A673 (cell line): ENCODE measurements around the gene INAFM1. TPM values are rescaled to one million over a fixed set of nuclear protein-coding genes. Genes with fewer than 3 reads are reported as not detected.
"Not testable (repeated sequence)": the region's sequence is repeated elsewhere in the genome, so short reads cannot be mapped to it uniquely, and the experiment has no call there.

Source experiments
- BruUV-seq: library from RNA; stranded (reverse); fragments of 400-500 nt; replicated peaks from 2 replicates; lab custom pipeline; 2021; lab: Mats Ljungman, UMichigan
- CTCF ChIA-PET: fragments of 300-600 bp; sonication (Branson Sonifier 250); formaldehyde crosslinking; loops from one replicate; lab custom pipeline; 2022; ENCODE audit warnings: antibody characterized with exemption; lab: Charles Lee
- POLR2A ChIA-PET: fragments of 300-600 bp; sonication (Branson Sonifier 250); formaldehyde crosslinking; loops from one replicate; lab custom pipeline; 2022; ENCODE audit warnings: antibody characterized with exemption; ENCODE audit not compliant: low non-redundant PET; lab: Charles Lee
- DNase-seq: peaks from one replicate; pipeline ENCODE4 v3.0.0-alpha.2; 2015; ENCODE audit warnings: low spot score
- H3K27ac ChIP-seq: fragments of 200-600 bp; sonication (generic); 2 replicates; pipeline ENCODE4 v1.5.1; 2016; ENCODE audit warnings: mixed run types, low read depth, mild to moderate bottlenecking, mixed read lengths, antibody characterized with exemption, low read length; ENCODE audit not compliant: poor library complexity, severe bottlenecking
- H3K27me3 ChIP-seq: fragments of 200-600 bp; sonication (generic); replicated peaks from 2 replicates; pipeline ENCODE4 v1.6.1; 2017; ENCODE audit warnings: mixed run types, low read depth, mild to moderate bottlenecking, mixed read lengths, antibody characterized with exemption, low read length; ENCODE audit not compliant: insufficient read depth, poor library complexity
- H3K36me3 ChIP-seq: fragments of 200-600 bp; sonication (generic); 2 replicates; pipeline ENCODE4 v1.6.1; 2016; ENCODE audit warnings: mixed run types, mild to moderate bottlenecking, mixed read lengths, antibody characterized with exemption, low read length; ENCODE audit not compliant: insufficient read depth, poor library complexity, severe bottlenecking
- H3K4me1 ChIP-seq: fragments of 200-600 bp; sonication (generic); 2 replicates; pipeline ENCODE4 v1.6.1; 2017; ENCODE audit warnings: mixed run types, mild to moderate bottlenecking, mixed read lengths, antibody characterized with exemption, low read length; ENCODE audit not compliant: insufficient read depth, poor library complexity, severe bottlenecking
- H3K4me3 ChIP-seq: fragments of 200-600 bp; sonication (generic); 2 replicates; pipeline ENCODE4 v1.5.1; 2016; ENCODE audit warnings: low read depth, mixed run types, mild to moderate bottlenecking, mixed read lengths, low read length; ENCODE audit not compliant: poor library complexity, severe bottlenecking
- H3K9me3 ChIP-seq: fragments of 200-600 bp; sonication (generic); 2 replicates; pipeline ENCODE4 v1.6.1; 2016; ENCODE audit warnings: mixed run types, low read depth, mild to moderate bottlenecking, mixed read lengths, antibody characterized with exemption, low read length; ENCODE audit not compliant: poor library complexity, severe bottlenecking
- EZH2 ChIP-seq: fragments of 200-600 bp; sonication (generic); IDR thresholded peaks from 2 replicates; pipeline ENCODE4 v1.6.1; 2017; ENCODE audit warnings: borderline replicate concordance, low read depth, mild to moderate bottlenecking, mixed read lengths, antibody characterized with exemption, low read length; ENCODE audit not compliant: poor library complexity, severe bottlenecking
- intact Hi-C: fragments of 100-400 bp; cut with micrococcal nuclease; formaldehyde crosslinking; loops from one replicate; pipeline ENCODE4 v1.10.0; 2022; ENCODE audit not compliant: unreplicated experiment
- total RNA-seq: library from RNA; stranded (reverse); gene quantifications from 2 replicates; pipeline ENCODE4 v1.2.3, GENCODE V29; 2021
- TF ChIP-seq, protein P1 (sequence below): fragments of 300-800, 200-600 bp; sonication (generic); conservative IDR thresholded peaks from 2 replicates; pipeline ENCODE4 v1.5.1; 2017; ENCODE audit warnings: low read depth, mild to moderate bottlenecking, antibody characterized with exemption, low read length, moderate library complexity, mixed read lengths

Gene INAFM1
- total RNA-seq, 1 experiment from 2014 or later = 13.8 TPM

DNA sequence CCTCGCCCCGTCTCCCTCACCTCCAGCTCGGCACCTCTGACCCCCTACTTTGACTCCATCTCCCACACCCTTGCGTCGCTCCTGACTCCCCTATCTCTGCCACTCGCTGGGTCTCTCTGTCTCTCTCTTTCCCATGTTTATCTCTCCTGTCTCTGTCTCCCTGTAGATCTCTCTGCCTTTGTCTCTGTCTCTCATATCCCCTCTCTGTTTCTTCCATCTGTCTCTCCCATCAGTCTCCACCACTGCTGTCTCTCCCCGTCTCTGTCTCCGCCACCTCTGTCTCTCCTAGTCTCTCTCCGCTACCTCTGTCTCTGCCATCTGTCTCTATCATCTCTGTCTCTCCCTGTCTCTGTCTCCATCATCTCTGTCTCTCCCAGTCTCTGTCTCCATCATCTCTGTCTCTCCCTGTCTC is 31.3 kb upstream of the INAFM1 start:
- POLR2A ChIA-PET = interaction anchor here (0.6 to 0.7 kb wide), 3 partner anchors 31 to 185 kb away, joined by 3 to 6 read pairs (median 4); no protein-coding TSS in a partner anchor
- BruUV-seq = TSS peak; percentile 74
- no peaks in the 10 kb centered on the region for H3K9me3 ChIP-seq
- H3K4me1 ChIP-seq = peaks cover 15% of the 10 kb centered on the region
- peaks cover 13% of the 10 kb centered on the region for H3K27me3 ChIP-seq
- DNase-seq = no peak
- intact Hi-C loops = loop anchor here (5.0 to 10.0 kb wide), 3 partner anchors 89 to 389 kb away; partner anchors contain the start of gene AP2S1
- TF ChIP-seq, protein P1, sequence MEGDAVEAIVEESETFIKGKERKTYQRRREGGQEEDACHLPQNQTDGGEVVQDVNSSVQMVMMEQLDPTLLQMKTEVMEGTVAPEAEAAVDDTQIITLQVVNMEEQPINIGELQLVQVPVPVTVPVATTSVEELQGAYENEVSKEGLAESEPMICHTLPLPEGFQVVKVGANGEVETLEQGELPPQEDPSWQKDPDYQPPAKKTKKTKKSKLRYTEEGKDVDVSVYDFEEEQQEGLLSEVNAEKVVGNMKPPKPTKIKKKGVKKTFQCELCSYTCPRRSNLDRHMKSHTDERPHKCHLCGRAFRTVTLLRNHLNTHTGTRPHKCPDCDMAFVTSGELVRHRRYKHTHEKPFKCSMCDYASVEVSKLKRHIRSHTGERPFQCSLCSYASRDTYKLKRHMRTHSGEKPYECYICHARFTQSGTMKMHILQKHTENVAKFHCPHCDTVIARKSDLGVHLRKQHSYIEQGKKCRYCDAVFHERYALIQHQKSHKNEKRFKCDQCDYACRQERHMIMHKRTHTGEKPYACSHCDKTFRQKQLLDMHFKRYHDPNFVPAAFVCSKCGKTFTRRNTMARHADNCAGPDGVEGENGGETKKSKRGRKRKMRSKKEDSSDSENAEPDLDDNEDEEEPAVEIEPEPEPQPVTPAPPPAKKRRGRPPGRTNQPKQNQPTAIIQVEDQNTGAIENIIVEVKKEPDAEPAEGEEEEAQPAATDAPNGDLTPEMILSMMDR = no peak
- no peak for TF ChIP-seq EZH2
- CTCF ChIA-PET = interaction anchor here (1.0 to 2.2 kb wide), 3 partner anchors 17 to 33 kb away, joined by 4 to 80 read pairs (median 28); no protein-coding TSS in a partner anchor
- peak overlapping the region; percentile 91 for H3K27ac ChIP-seq
- peak overlapping the region; percentile 50 for H3K4me3 ChIP-seq
- H3K36me3 ChIP-seq = no peaks in the 10 kb centered on the region

DNA sequence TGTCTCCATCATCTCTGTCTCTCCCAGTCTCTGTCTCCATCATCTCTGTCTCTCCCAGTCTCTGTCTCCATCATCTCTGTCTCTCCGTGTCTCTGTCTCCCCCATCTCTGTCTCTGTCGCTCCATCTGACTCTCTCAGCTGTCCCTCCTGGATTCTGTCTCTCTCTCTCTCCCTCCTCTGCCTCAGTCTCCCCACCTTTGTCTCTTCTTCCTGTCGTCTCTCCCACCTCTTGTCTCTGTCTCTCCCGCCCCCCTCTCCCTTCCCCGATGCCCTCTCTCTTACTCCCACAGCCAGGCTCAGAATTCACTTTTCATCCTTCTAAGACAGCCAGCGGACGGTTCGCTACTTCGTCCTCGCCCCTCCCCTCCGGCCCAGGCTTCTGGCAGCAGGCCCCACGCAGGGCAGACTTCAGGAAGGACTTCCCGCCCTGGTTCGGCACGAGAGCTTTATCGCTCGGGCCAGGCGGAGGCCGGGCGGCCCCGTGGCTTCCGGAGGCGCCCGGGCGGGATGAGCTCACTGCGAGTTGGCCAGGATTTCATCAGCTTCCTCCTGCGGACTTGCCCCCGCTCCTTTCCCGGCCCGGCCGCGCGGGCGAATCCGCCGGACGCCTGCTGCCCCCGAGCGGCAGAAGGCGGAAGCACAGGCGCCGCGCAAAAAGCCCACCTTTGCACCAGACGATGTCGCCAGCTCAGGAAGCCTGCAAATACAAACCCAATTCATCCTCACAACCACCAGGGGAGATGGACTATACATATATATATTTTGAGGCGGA is 30.7 kb upstream of the INAFM1 start:
- peak; percentile 97 for DNase-seq
- no TSS peak for BruUV-seq
- H3K27me3 ChIP-seq = peaks cover 13% of the 10 kb centered on the region
- H3K27ac ChIP-seq = peak overlapping the region; percentile 91
- CTCF ChIA-PET = interaction anchor here (0.5 to 2.2 kb wide), 17 partner anchors 10 to 231 kb away, joined by 3 to 80 read pairs (median 5); partner anchors contain the start of gene CCDC9
- no peak for TF ChIP-seq EZH2
- TF ChIP-seq, protein P1 = peak; percentile 97
- H3K36me3 ChIP-seq = no peaks in the 10 kb centered on the region
- intact Hi-C loops = loop anchor here (1.0 to 10.0 kb wide), 4 partner anchors 34 to 389 kb away; partner anchors contain the start of gene AP2S1
- no peaks in the 10 kb centered on the region for H3K9me3 ChIP-seq
- H3K4me3 ChIP-seq = peak overlapping the region; percentile 50
- POLR2A ChIA-PET = interaction anchor here (0.5 to 1.0 kb wide), 6 partner anchors 13 to 459 kb away, joined by 3 to 9 read pairs (median 3); partner anchors contain the start of gene CCDC9
- H3K4me1 ChIP-seq = peaks cover 15% of the 10 kb centered on the region

DNA sequence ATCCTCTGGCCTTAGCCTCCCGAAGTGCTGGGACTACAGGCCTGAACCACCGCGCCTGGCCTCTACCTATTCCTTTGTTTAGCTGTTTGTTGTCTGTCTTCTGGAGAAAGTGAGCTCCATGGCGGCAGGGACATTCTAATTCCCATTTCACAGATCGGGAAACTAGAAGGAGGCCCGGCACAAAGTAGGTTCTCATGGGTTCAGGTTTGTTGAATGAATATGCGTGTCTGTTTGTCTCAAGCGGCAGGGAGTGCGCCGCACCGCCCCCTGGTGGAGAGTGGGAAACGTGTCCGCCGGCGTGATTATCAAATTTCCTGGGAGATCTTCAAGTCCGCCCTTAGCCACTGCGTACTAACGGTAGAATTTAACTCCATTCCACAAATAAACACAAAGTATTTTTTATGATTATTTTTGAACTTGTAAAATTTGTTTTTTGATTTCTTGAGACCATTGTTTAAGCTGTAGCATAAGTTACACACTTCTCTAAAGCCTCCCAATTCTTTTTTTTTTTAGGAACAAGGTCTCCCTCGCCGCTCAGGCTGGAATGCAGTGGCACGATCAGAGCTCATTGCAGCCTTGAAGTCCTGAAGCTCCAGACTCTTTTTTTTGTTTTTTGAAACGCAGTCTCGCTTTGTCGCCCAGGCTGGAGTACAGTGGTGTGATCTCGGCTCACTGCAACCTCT is 27.2 kb upstream of the INAFM1 start:
- POLR2A ChIA-PET = interaction anchor here (0.6 kb wide), 1 partner anchor 26 kb away, joined by 20 read pairs; no protein-coding TSS in a partner anchor
- intact Hi-C loops = loop anchor here (10.0 kb wide), 2 partner anchors 93 to 393 kb away; partner anchors contain the start of gene AP2S1

DNA sequence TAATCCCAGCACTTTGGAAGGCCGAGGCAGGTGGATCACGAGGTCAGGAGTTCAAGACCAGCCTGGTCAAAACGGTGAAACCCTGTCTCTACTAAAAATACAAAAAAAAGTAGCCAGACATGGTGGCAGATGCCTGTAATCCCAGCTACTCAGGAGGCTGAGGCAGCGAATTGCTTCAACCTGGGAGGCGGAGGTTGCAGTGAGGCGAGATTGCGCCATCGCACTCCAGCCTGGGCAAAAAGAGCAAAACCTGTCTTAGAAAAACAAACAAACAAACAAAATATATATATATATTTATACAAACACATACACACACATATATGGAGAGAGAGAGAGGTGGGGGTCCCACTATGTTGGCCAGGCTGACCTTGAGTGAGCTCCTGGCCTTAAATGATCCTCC is 21.7 kb upstream of the INAFM1 start:
- BruUV-seq, POLR2A ChIA-PET, H3K27me3 ChIP-seq, CTCF ChIA-PET, H3K36me3 ChIP-seq, DNase-seq, H3K4me1 ChIP-seq, H3K9me3 ChIP-seq, intact Hi-C loops, H3K4me3 ChIP-seq: not testable (repeated sequence)
- H3K27ac ChIP-seq = peak overlapping the region; percentile 59

More for the DNA sequence above, 27.2 kb upstream of the INAFM1 start:
- no peak overlapping the region for H3K4me3 ChIP-seq
- no peaks in the 10 kb centered on the region for H3K9me3 ChIP-seq
- TF ChIP-seq EZH2 = no peak
- TF ChIP-seq, protein P1 = peak; percentile 97
- H3K4me1 ChIP-seq = peaks cover 15% of the 10 kb centered on the region
- CTCF ChIA-PET = interaction anchor here (1.1 to 1.4 kb wide), 2 partner anchors 9 to 37 kb away, joined by 4 read pairs; partner anchors contain the start of gene CCDC9
- H3K27me3 ChIP-seq = no peaks in the 10 kb centered on the region
- DNase-seq = peak; percentile 83
- no peak overlapping the region for H3K27ac ChIP-seq
- no peaks in the 10 kb centered on the region for H3K36me3 ChIP-seq
- BruUV-seq = no TSS peak
